ENCODE measurements around the gene MAP1S.

MAP1S gene

DNA sequence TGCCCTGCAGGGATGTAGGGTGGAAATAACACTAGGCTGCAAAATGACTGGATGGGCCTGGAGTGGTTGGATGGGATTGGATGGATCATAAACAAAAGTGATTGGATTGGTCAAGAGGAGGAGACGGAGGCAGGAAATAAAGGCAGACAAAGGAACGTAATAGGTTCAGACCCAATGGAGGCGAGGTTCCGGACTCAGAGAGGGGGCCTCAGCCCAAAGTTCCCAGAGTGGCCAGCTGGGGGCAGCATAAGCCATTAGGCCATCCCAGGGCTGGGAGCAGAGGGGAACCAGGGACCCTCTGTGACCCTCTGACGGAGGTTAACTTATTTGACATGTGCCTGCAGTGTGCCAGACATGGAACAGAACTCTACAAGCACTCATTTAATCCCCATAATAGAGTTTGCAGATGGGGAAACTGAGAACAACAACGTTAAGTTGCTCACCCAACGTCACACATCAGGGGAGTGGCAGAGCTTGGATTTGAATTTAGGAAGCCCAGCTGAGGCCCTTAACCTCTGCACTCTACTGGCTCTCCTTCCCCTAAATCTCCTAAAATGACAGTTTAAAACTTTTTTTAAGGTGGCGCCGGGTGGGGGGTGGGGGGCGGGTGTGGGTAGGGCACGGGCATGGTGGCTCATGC lies 15.3 kb upstream of the MAP1S start:
- H2BK12ac ChIP-seq (ENCODE audit: low read length in 2 of 2), result no peak overlapping the region
- H3K4me2 ChIP-seq (ENCODE audit: low read length, poor library complexity, severe bottlenecking), result no peak overlapping the region
- DNase-seq, result no peak
- 72% methylated on average over 9 of the region's 11 CpGs for WGBS
- no peak overlapping the region for H4K91ac ChIP-seq (ENCODE audit: low read length)
- H3K27me3 ChIP-seq (ENCODE audit: control insufficient read depth in 1 of 2, insufficient read depth in 1 of 2, low read length in 2 of 2), result peaks cover 19 to 32% of the 10 kb centered on the region in 2 experiments
- H2BK5ac ChIP-seq (ENCODE audit: low read depth, low read length, poor library complexity, severe bottlenecking), result no peak overlapping the region
- H3K4me3 ChIP-seq (ENCODE audit: insufficient read depth in 1 of 2, low read depth in 1 of 2, low read length in 2 of 2), result no peak overlapping the region
- H2BK120ac ChIP-seq (ENCODE audit: low read depth, low read length), result no peak overlapping the region
- H2BK15ac ChIP-seq (ENCODE audit: low read depth, poor library complexity, severe bottlenecking), result no peak overlapping the region
- H4K8ac ChIP-seq (ENCODE audit: low read length), result no peak overlapping the region
- H3K27ac ChIP-seq (ENCODE audit: low read length, poor library complexity, severe bottlenecking), result no peak overlapping the region
- H3K23ac ChIP-seq (ENCODE audit: low read length in 2 of 2), result no peak overlapping the region
- no peak overlapping the region for H3K18ac ChIP-seq (ENCODE audit: low read depth in 1 of 2, low read length in 2 of 2)
- H2AFZ ChIP-seq (ENCODE audit: low read depth, low read length), result no peak overlapping the region
- peaks cover 3% of the 10 kb centered on the region for H3K4me1 ChIP-seq (ENCODE audit: control insufficient read depth, insufficient read depth, low read depth, low read length)
- no peaks in the 10 kb centered on the region for H3K79me1 ChIP-seq (replicated peaks; ENCODE audit: low read length, poor library complexity, severe bottlenecking)
- H2AK5ac ChIP-seq (ENCODE audit: low read length, severe bottlenecking), result no peak overlapping the region
- H3K36me3 ChIP-seq (ENCODE audit: control insufficient read depth in 1 of 2, insufficient read depth in 2 of 2, low read depth in 1 of 2, low read length in 2 of 2), result no peaks in the 10 kb centered on the region
- no peak overlapping the region for H3K9ac ChIP-seq (ENCODE audit: low read length)
- no peaks in the 10 kb centered on the region for H3K9me3 ChIP-seq (ENCODE audit: control insufficient read depth, low read length)
- no peak overlapping the region for H3K14ac ChIP-seq (ENCODE audit: low read length in 2 of 2)
- H3K4ac ChIP-seq (ENCODE audit: low read depth in 1 of 2, low read length in 2 of 2), result no peak overlapping the region

DNA sequence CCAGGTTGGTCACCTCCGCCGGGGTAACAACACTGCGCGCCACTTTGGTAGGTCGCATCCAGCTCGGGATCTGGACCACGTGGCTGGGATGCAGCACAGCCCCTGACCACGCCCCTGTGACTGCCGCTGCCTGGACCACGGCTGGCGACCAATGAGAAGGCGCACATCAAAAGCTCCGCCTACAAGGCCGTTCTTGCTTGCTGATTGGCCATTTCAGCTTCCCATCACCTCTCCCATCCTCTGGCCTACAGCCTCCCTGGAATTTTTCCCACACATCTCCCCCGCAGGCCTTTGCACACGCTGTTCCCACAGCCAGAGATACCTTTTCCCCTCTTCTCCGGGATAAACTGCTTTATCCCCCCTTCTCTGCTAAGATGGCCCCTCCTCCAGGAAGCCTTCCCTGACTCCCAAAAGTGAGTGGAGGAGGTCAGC lies 12.5 kb upstream of the MAP1S start:
- H3K27ac ChIP-seq (ENCODE audit: low read length, poor library complexity, severe bottlenecking), result no peak overlapping the region
- no peak overlapping the region for H3K4me3 ChIP-seq (ENCODE audit: insufficient read depth in 1 of 2, low read depth in 1 of 2, low read length in 2 of 2)
- H3K23ac ChIP-seq (ENCODE audit: low read length in 2 of 2), result no peak overlapping the region
- H2BK5ac ChIP-seq (ENCODE audit: low read depth, low read length, poor library complexity, severe bottlenecking), result no peak overlapping the region
- peak overlapping the region; percentile 50 for H4K91ac ChIP-seq (ENCODE audit: low read length)
- no peak overlapping the region for H2BK15ac ChIP-seq (ENCODE audit: low read depth, poor library complexity, severe bottlenecking)
- no peaks in the 10 kb centered on the region for H3K79me1 ChIP-seq (replicated peaks; ENCODE audit: low read length, poor library complexity, severe bottlenecking)
- no peak for DNase-seq
- H2AFZ ChIP-seq (ENCODE audit: low read depth, low read length), result no peak overlapping the region
- H2AK5ac ChIP-seq (ENCODE audit: low read length, severe bottlenecking), result no peak overlapping the region
- H3K9ac ChIP-seq (ENCODE audit: low read length), result no peak overlapping the region
- peak overlapping the region in 1 of 2 experiments; percentile 36 for H3K14ac ChIP-seq (ENCODE audit: low read length in 2 of 2)
- no peak overlapping the region for H2BK120ac ChIP-seq (ENCODE audit: low read depth, low read length)
- no peaks in the 10 kb centered on the region for H3K36me3 ChIP-seq (ENCODE audit: control insufficient read depth in 1 of 2, insufficient read depth in 2 of 2, low read depth in 1 of 2, low read length in 2 of 2)
- H3K4ac ChIP-seq (ENCODE audit: low read depth in 1 of 2, low read length in 2 of 2), result no peak overlapping the region
- peak overlapping the region; percentile 28 for H4K8ac ChIP-seq (ENCODE audit: low read length)
- H3K9me3 ChIP-seq (ENCODE audit: control insufficient read depth, low read length), result no peaks in the 10 kb centered on the region
- 21% methylated on average over 17 of the region's 17 CpGs for WGBS
- H2BK12ac ChIP-seq (ENCODE audit: low read length in 2 of 2), result no peak overlapping the region
- no peak overlapping the region for H3K4me2 ChIP-seq (ENCODE audit: low read length, poor library complexity, severe bottlenecking)
- peaks cover 7 to 16% of the 10 kb centered on the region in 2 experiments for H3K27me3 ChIP-seq (ENCODE audit: control insufficient read depth in 1 of 2, insufficient read depth in 1 of 2, low read length in 2 of 2)
- H3K4me1 ChIP-seq (ENCODE audit: control insufficient read depth, insufficient read depth, low read depth, low read length), result peaks cover 3% of the 10 kb centered on the region
- no peak overlapping the region for H3K18ac ChIP-seq (ENCODE audit: low read depth in 1 of 2, low read length in 2 of 2)

DNA sequence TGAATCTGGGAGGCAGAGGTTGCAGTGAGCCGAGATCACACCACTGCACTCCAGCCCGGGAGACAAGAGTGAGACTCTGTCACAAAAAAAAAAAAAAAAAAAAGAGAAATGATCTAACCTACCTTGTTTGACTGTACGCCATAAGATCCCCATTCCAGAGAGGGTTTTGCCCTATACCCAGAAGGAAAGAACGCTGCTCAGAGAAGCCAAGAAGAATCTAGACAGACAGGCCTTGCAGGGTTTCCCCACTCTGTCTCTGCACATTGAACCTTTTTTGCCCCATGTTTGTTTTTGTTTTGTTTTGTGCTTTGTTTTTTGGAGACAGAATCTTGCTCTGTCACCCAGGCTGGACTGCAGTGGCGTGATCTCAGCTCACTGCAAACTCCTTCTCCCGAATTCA lies 7.4 kb upstream of the MAP1S start:
- Histone ChIP-seq H2AK5ac (ENCODE audit: low read length, severe bottlenecking) (no peak overlapping the region), H4K91ac (ENCODE audit: low read length) (no peak overlapping the region), H3K79me1 (replicated peaks; ENCODE audit: low read length, poor library complexity, severe bottlenecking) (no peaks in the 10 kb centered on the region), H3K27me3 (ENCODE audit: control insufficient read depth in 1 of 2, insufficient read depth in 1 of 2, low read length in 2 of 2) (peaks cover 2 to 5% of the 10 kb centered on the region in 2 experiments), H3K27ac (ENCODE audit: low read length, poor library complexity, severe bottlenecking) (no peak overlapping the region), H2AFZ (ENCODE audit: low read depth, low read length) (no peak overlapping the region), H2BK120ac (ENCODE audit: low read depth, low read length) (no peak overlapping the region), H2BK12ac (ENCODE audit: low read length in 2 of 2) (no peak overlapping the region), H3K14ac (ENCODE audit: low read length in 2 of 2) (no peak overlapping the region), H3K23ac (ENCODE audit: low read length in 2 of 2) (no peak overlapping the region), H2BK15ac (ENCODE audit: low read depth, poor library complexity, severe bottlenecking) (no peak overlapping the region), H3K4me3 (ENCODE audit: insufficient read depth in 1 of 2, low read depth in 1 of 2, low read length in 2 of 2) (no peak overlapping the region), H3K4me1 (ENCODE audit: control insufficient read depth, insufficient read depth, low read depth, low read length) (no peaks in the 10 kb centered on the region), H4K8ac (ENCODE audit: low read length) (no peak overlapping the region), H3K9me3 (ENCODE audit: control insufficient read depth, low read length) (no peaks in the 10 kb centered on the region), H3K4me2 (ENCODE audit: low read length, poor library complexity, severe bottlenecking) (no peak overlapping the region), H3K9ac (ENCODE audit: low read length) (no peak overlapping the region), H3K18ac (ENCODE audit: low read depth in 1 of 2, low read length in 2 of 2) (no peak overlapping the region), H2BK5ac (ENCODE audit: low read depth, low read length, poor library complexity, severe bottlenecking) (no peak overlapping the region), H3K36me3 (ENCODE audit: control insufficient read depth in 1 of 2, insufficient read depth in 2 of 2, low read depth in 1 of 2, low read length in 2 of 2) (no peaks in the 10 kb centered on the region), H3K4ac (ENCODE audit: low read depth in 1 of 2, low read length in 2 of 2) (no peak overlapping the region)
- WGBS, result 80% methylated on average over 6 of the region's 6 CpGs
- DNase-seq, result no peak

DNA sequence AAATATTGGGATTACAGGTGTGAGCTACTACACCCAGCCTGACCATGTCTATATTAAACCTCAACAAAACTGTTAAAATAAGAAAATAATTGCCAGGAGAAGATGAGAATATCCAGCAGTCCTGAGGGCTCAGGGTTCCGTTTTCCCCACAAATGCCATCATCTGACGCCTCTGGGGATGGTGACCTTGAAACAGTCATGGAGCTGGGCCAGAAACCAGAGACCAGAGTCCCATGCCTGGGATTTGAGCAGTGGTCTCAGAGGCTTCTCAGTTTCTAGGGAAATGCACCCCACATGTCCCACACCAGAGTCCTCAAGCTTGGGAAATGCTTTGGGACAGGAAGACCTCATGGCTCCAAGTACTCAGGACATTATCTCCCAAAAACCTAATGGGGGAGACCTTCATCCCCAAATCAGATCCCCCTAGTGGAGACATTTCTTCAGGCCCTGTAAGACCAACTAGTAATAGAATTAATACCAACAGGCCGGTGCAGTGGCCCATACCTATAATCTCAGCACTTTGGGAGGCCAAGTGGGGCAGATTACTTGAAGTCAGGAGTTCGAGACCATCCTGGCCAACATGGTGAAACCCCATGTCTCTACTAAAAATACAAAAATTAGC lies 2.9 kb upstream of the MAP1S start:
- H3K4me3 ChIP-seq (ENCODE audit: insufficient read depth in 1 of 2, low read depth in 1 of 2, low read length in 2 of 2), result no peak overlapping the region
- H3K23ac ChIP-seq (ENCODE audit: low read length in 2 of 2), result no peak overlapping the region
- peaks cover 7% of the 10 kb centered on the region for H3K79me1 ChIP-seq (replicated peaks; ENCODE audit: low read length, poor library complexity, severe bottlenecking)
- H2BK5ac ChIP-seq (ENCODE audit: low read depth, low read length, poor library complexity, severe bottlenecking), result no peak overlapping the region
- no peaks in the 10 kb centered on the region for H3K9me3 ChIP-seq (ENCODE audit: control insufficient read depth, low read length)
- no peak overlapping the region for H3K27ac ChIP-seq (ENCODE audit: low read length, poor library complexity, severe bottlenecking)
- H3K36me3 ChIP-seq (ENCODE audit: control insufficient read depth in 1 of 2, insufficient read depth in 2 of 2, low read depth in 1 of 2, low read length in 2 of 2), result peaks cover 0 to 1% of the 10 kb centered on the region in 2 experiments
- H2BK12ac ChIP-seq (ENCODE audit: low read length in 2 of 2), result no peak overlapping the region
- no peak overlapping the region for H3K14ac ChIP-seq (ENCODE audit: low read length in 2 of 2)
- no peak overlapping the region for H2BK120ac ChIP-seq (ENCODE audit: low read depth, low read length)
- H3K9ac ChIP-seq (ENCODE audit: low read length), result peak overlapping the region; percentile 24
- no peak overlapping the region for H3K4ac ChIP-seq (ENCODE audit: low read depth in 1 of 2, low read length in 2 of 2)
- H2AFZ ChIP-seq (ENCODE audit: low read depth, low read length), result no peak overlapping the region
- WGBS, result 67% methylated on average over 4 of the region's 4 CpGs
- no peaks in the 10 kb centered on the region for H3K27me3 ChIP-seq (ENCODE audit: control insufficient read depth in 1 of 2, insufficient read depth in 1 of 2, low read length in 2 of 2)
- no peak overlapping the region for H2AK5ac ChIP-seq (ENCODE audit: low read length, severe bottlenecking)
- H3K4me2 ChIP-seq (ENCODE audit: low read length, poor library complexity, severe bottlenecking), result no peak overlapping the region
- no peak overlapping the region for H2BK15ac ChIP-seq (ENCODE audit: low read depth, poor library complexity, severe bottlenecking)
- peaks cover 17% of the 10 kb centered on the region for H3K4me1 ChIP-seq (ENCODE audit: control insufficient read depth, insufficient read depth, low read depth, low read length)
- H4K91ac ChIP-seq (ENCODE audit: low read length), result no peak overlapping the region
- H3K18ac ChIP-seq (ENCODE audit: low read depth in 1 of 2, low read length in 2 of 2), result no peak overlapping the region
- H4K8ac ChIP-seq (ENCODE audit: low read length), result no peak overlapping the region
- no peak for DNase-seq

All from mesenchymal stem cell (in vitro differentiated cells and primary cell).